GM10266 (cell line): ENCODE results near the gene TNFRSF13B.

Source experiments
- DNase-seq: peaks from one replicate; pipeline ENCODE4 v3.0.0; 2012; ENCODE audit errors: extremely low spot score
- CTCF ChIP-seq: IDR thresholded peaks from 2 replicates; pipeline ENCODE4 v1.5.1; 2012; ENCODE audit warnings: mild to moderate bottlenecking, low read depth; ENCODE audit not compliant: control insufficient read depth, insufficient read depth; ENCODE audit errors: missing control alignments

Gene TNFRSF13B

GRCh38 chr17:16936536-16937310, 35.2 kb downstream of the TNFRSF13B start:
- no peak for TF ChIP-seq CTCF

GRCh38 chr17:16935786-16936185, 36.1 kb downstream of the TNFRSF13B start:
- DNase-seq, result no peak
- no peak for TF ChIP-seq CTCF

More at GRCh38 chr17:16936536-16937310, 35.2 kb downstream of the TNFRSF13B start:
- DNase-seq, result no peak

GRCh38 chr17:16935241-16935663, 36.7 kb downstream of the TNFRSF13B start:
- TF ChIP-seq CTCF, result no peak

GRCh38 chr17:16934836-16935235, 37.1 kb downstream of the TNFRSF13B start:
- TF ChIP-seq CTCF, result no peak
- DNase-seq, result no peak

More at GRCh38 chr17:16935241-16935663, 36.7 kb downstream of the TNFRSF13B start:
- no peak for DNase-seq

GRCh38 chr17:16934133-16934795, 37.7 kb downstream of the TNFRSF13B start:
- no peak for TF ChIP-seq CTCF
- no peak for DNase-seq

- DNase-seq, result no peak
- no peak for TF ChIP-seq CTCF
These were observed 38.4 kb downstream of the TNFRSF13B start for GRCh38 chr17:16933317-16934132.
